Karpas-422 (cell line): Measurements from ENCODE around the gene CLEC9A. TPM values are rescaled to one million over a fixed set of nuclear protein-coding genes. Genes with fewer than 3 reads are reported as not detected.
"Not testable (repeated sequence)": the region's sequence is repeated elsewhere in the genome, so short reads cannot be mapped to it uniquely, and the experiment has no call there.

Source experiments
- DNase-seq: peaks from one replicate; pipeline ENCODE4 v3.0.0-alpha.2; 2015
- H2AFZ ChIP-seq: fragments of 200-600 bp; sonication (generic); 2 replicates; pipeline ENCODE4 v1.6.1; 2014; ENCODE audit warnings: antibody characterized with exemption, low read length, mixed read lengths
- H3K27ac ChIP-seq: fragments of 200-600 bp; sonication (generic); 2 replicates; pipeline ENCODE4 v1.5.1; 2014; ENCODE audit warnings: mild to moderate bottlenecking, low read length, moderate library complexity
- H3K27me3 ChIP-seq: fragments of 200-600 bp; sonication (generic); 2 replicates; pipeline ENCODE4 v1.6.1; 2014; ENCODE audit warnings: low read length, mixed read lengths
- H3K36me3 ChIP-seq: fragments of 200-600 bp; sonication (generic); 2 replicates; pipeline ENCODE4 v1.6.1; 2014; ENCODE audit warnings: low read length, mixed read lengths; ENCODE audit not compliant: insufficient read depth
- H3K4me1 ChIP-seq: fragments of 200-600 bp; sonication (generic); 2 replicates; pipeline ENCODE4 v1.6.1; 2014; ENCODE audit warnings: mild to moderate bottlenecking, low read length, mixed read lengths
- H3K4me2 ChIP-seq: fragments of 200-600 bp; sonication (generic); 2 replicates; pipeline ENCODE4 v1.6.1; 2014; ENCODE audit warnings: low read length, low read depth, mild to moderate bottlenecking; ENCODE audit not compliant: poor library complexity, severe bottlenecking
- H3K4me3 ChIP-seq: fragments of 200-600 bp; sonication (generic); 2 replicates; pipeline ENCODE4 v1.5.1; 2014; ENCODE audit warnings: mild to moderate bottlenecking, antibody characterized with exemption, low read length, mixed read lengths
- H3K79me2 ChIP-seq: fragments of 200-600 bp; sonication (generic); 2 replicates; pipeline ENCODE4 v1.6.1; 2014; ENCODE audit warnings: mild to moderate bottlenecking, low read length, mixed read lengths
- H3K9ac ChIP-seq: fragments of 200-600 bp; sonication (generic); 2 replicates; pipeline ENCODE4 v1.6.0; 2014; ENCODE audit warnings: low read length
- H3K9me2 ChIP-seq: fragments of 200-600 bp; sonication (generic), shearing (Covaris generic); replicated peaks from 2 replicates; pipeline ENCODE4 v1.6.0; 2014; ENCODE audit warnings: mild to moderate bottlenecking, low read length, moderate library complexity; ENCODE audit not compliant: insufficient read depth
- H3K9me3 ChIP-seq: fragments of 300-700, 200-600 bp; sonication (generic); 2 replicates; pipeline ENCODE4 v1.6.1; 2014; ENCODE audit warnings: low read length, mixed read lengths
- H4K20me1 ChIP-seq: fragments of 200-600 bp; sonication (generic); 2 replicates; pipeline ENCODE4 v1.6.1; 2014; ENCODE audit warnings: mild to moderate bottlenecking, antibody characterized with exemption, low read length, low read depth; ENCODE audit not compliant: insufficient read depth
- total RNA-seq: library from RNA; depleted of rRNA; stranded (reverse); fragments of >200 nt; shearing (Covaris generic); gene quantifications from 2 replicates; pipeline ENCODE4 v1.2.3, GENCODE V29; 2014; ENCODE audit warnings: low replicate concordance

CLEC9A gene
- total RNA-seq, 1 experiment from 2014 or later: not detected

DNA sequence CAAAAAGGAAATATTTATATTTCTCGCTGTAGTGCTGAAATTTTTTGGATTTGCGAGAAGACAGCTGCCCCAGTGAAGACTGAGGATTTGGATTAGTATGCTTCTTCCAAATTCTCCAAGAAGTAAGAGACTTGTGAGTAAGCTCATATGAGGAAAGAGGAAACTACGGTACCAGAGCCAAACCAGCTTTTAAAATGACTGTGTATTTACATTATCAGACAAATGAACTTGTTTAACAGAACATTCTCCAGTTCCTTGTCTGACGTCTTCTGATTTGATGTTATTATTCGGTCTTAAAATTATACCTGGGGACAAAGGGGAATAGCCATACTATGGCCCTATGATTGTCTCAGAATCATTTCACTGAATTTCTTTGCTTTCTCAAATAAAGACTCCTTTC, 12.1 kb upstream of the CLEC9A start:
- no peak overlapping the region for H3K27ac ChIP-seq

GRCh38 chr12:10021342-10021741, 9.1 kb upstream of the CLEC9A start:
- Histone ChIP-seq H3K27ac (no peak overlapping the region), H3K9me3 (no peaks in the 10 kb centered on the region), H3K4me3 (no peak overlapping the region), H3K4me1 (no peaks in the 10 kb centered on the region), H3K9me2 (no peaks in the 10 kb centered on the region), H3K9ac (no peak overlapping the region), H3K4me2 (no peak overlapping the region), H3K79me2 (no peaks in the 10 kb centered on the region), H4K20me1 (no peaks in the 10 kb centered on the region), H3K36me3 (no peaks in the 10 kb centered on the region), H2AFZ (no peak overlapping the region), H3K27me3 (no peaks in the 10 kb centered on the region)
- no peak for DNase-seq

More for the DNA sequence above, 12.1 kb upstream of the CLEC9A start:
- Histone ChIP-seq H3K36me3 (no peaks in the 10 kb centered on the region), H3K9ac (no peak overlapping the region), H4K20me1 (no peaks in the 10 kb centered on the region), H2AFZ (no peak overlapping the region), H3K9me3 (no peaks in the 10 kb centered on the region), H3K4me1 (no peaks in the 10 kb centered on the region), H3K79me2 (no peaks in the 10 kb centered on the region), H3K4me3 (no peak overlapping the region), H3K4me2 (no peak overlapping the region), H3K9me2 (no peaks in the 10 kb centered on the region), H3K27me3 (no peaks in the 10 kb centered on the region)
- no peak for DNase-seq

DNA sequence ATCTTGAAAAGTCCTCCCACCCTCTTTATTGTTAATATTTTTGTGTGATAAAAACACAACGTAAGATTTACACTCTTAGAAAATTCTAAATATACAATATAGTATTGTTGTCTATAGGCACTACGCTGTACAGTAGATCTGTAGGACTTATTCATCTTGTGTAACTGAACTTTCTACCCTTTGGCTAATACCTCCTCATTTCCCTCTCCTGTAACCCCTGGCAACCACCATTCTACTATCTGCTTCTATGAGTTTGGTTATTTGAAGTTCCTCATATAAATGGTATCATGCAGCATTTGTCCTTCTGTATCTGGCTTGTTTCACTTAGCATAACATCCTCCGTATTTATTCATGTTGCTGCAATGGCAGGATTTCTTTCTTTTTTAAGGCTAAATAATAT, 5.2 kb upstream of the CLEC9A start:
- Histone ChIP-seq H3K4me2 (no peak overlapping the region), H3K9ac (no peak overlapping the region), H3K27me3 (no peaks in the 10 kb centered on the region), H3K9me2 (no peaks in the 10 kb centered on the region), H3K9me3 (no peaks in the 10 kb centered on the region), H3K79me2 (no peaks in the 10 kb centered on the region), H3K4me1 (no peaks in the 10 kb centered on the region), H3K27ac (no peak overlapping the region), H2AFZ (no peak overlapping the region), H3K36me3 (no peaks in the 10 kb centered on the region), H3K4me3 (no peak overlapping the region), H4K20me1 (no peaks in the 10 kb centered on the region)
- DNase-seq: no peak

- not testable (repeated sequence) for H4K20me1 ChIP-seq, H3K27me3 ChIP-seq, DNase-seq, H2AFZ ChIP-seq, H3K4me2 ChIP-seq, H3K79me2 ChIP-seq, H3K4me3 ChIP-seq, H3K36me3 ChIP-seq, H3K27ac ChIP-seq, H3K4me1 ChIP-seq, H3K9ac ChIP-seq, H3K9me3 ChIP-seq, H3K9me2 ChIP-seq
Observed at GRCh38 chr12:10026666-10027065, 3.8 kb upstream of the CLEC9A start.

- H3K9ac ChIP-seq: no peak overlapping the region
- H3K27me3 ChIP-seq: no peaks in the 10 kb centered on the region
- H3K4me3 ChIP-seq: no peak overlapping the region
- H3K4me2 ChIP-seq: no peak overlapping the region
- no peaks in the 10 kb centered on the region for H3K79me2 ChIP-seq
- H4K20me1 ChIP-seq: no peaks in the 10 kb centered on the region
- no peak overlapping the region for H3K27ac ChIP-seq
- DNase-seq: no peak
- H3K9me2 ChIP-seq: no peaks in the 10 kb centered on the region
- H3K9me3 ChIP-seq: no peaks in the 10 kb centered on the region
- no peak overlapping the region for H2AFZ ChIP-seq
- no peaks in the 10 kb centered on the region for H3K4me1 ChIP-seq
- no peaks in the 10 kb centered on the region for H3K36me3 ChIP-seq
Observed at GRCh38 chr12:10027311-10027710, 3.2 kb upstream of the CLEC9A start.

- H3K4me3 ChIP-seq: no peak overlapping the region
- H3K4me2 ChIP-seq: no peak overlapping the region
- no peaks in the 10 kb centered on the region for H3K27me3 ChIP-seq
- no peaks in the 10 kb centered on the region for H4K20me1 ChIP-seq
- no peaks in the 10 kb centered on the region for H3K9me3 ChIP-seq
- H3K36me3 ChIP-seq: no peaks in the 10 kb centered on the region
- H3K79me2 ChIP-seq: no peaks in the 10 kb centered on the region
- H3K27ac ChIP-seq: no peak overlapping the region
- no peak overlapping the region for H2AFZ ChIP-seq
- H3K9ac ChIP-seq: no peak overlapping the region
- H3K9me2 ChIP-seq: no peaks in the 10 kb centered on the region
- no peak for DNase-seq
- no peaks in the 10 kb centered on the region for H3K4me1 ChIP-seq
Observed at GRCh38 chr12:10027721-10028120, 2.8 kb upstream of the CLEC9A start.

- Histone ChIP-seq H3K9ac (no peak overlapping the region), H3K9me2 (no peaks in the 10 kb centered on the region), H3K36me3 (no peaks in the 10 kb centered on the region), H3K27ac (no peak overlapping the region), H3K79me2 (no peaks in the 10 kb centered on the region), H3K9me3 (no peaks in the 10 kb centered on the region), H3K4me1 (no peaks in the 10 kb centered on the region), H3K4me2 (no peak overlapping the region), H4K20me1 (no peaks in the 10 kb centered on the region), H3K4me3 (no peak overlapping the region), H2AFZ (no peak overlapping the region), H3K27me3 (no peaks in the 10 kb centered on the region)
- no peak for DNase-seq
Observed at GRCh38 chr12:10031321-10031720, 839 bp downstream of the CLEC9A start.

GRCh38 chr12:10031771-10032175, 1.3 kb downstream of the CLEC9A start:
- Histone ChIP-seq H3K27me3 (no peaks in the 10 kb centered on the region), H3K79me2 (no peaks in the 10 kb centered on the region), H3K9ac (no peak overlapping the region), H3K9me3 (no peaks in the 10 kb centered on the region), H3K36me3 (no peaks in the 10 kb centered on the region), H3K4me3 (no peak overlapping the region), H3K4me1 (no peaks in the 10 kb centered on the region), H3K27ac (no peak overlapping the region), H2AFZ (no peak overlapping the region), H4K20me1 (no peaks in the 10 kb centered on the region), H3K9me2 (no peaks in the 10 kb centered on the region), H3K4me2 (no peak overlapping the region)
- DNase-seq: no peak
